GM18868 (cell line): Measurements from ENCODE around the gene ATP6V1B1.
"Not testable (repeated sequence)": the region's sequence is repeated elsewhere in the genome, so short reads cannot be mapped to it uniquely, and the experiment has no call there.

ENCODE experiments used
- ATAC-seq: cut with Tn5 transposase; IDR thresholded peaks from one replicate; pipeline ENCODE4 v1.9.1; 2021; ENCODE audit warnings: mild to moderate bottlenecking, moderate library complexity; ENCODE audit not compliant: unreplicated experiment

ATP6V1B1 gene

GRCh38 chr2:70987386-70987785 lies 51.7 kb downstream of the ATP6V1B1 start:
- ATAC-seq, result no peak

GRCh38 chr2:70988151-70988550 lies 52.5 kb downstream of the ATP6V1B1 start:
- no peak for ATAC-seq

- no peak for ATAC-seq
Measured at GRCh38 chr2:70988726-70989648, 53.3 kb downstream of the ATP6V1B1 start.

GRCh38 chr2:70990216-70990615 lies 54.5 kb downstream of the ATP6V1B1 start:
- ATAC-seq, result no peak

GRCh38 chr2:70991142-70991541 lies 55.4 kb downstream of the ATP6V1B1 start:
- no peak for ATAC-seq

GRCh38 chr2:70991742-70992141 lies 56.0 kb downstream of the ATP6V1B1 start:
- no peak for ATAC-seq

- no peak for ATAC-seq
Measured at GRCh38 chr2:70992945-70993853, 57.5 kb downstream of the ATP6V1B1 start.

- peak; percentile 18 for ATAC-seq
Measured at GRCh38 chr2:70994009-70994698, 58.5 kb downstream of the ATP6V1B1 start.

GRCh38 chr2:70994699-70995425 lies 59.2 kb downstream of the ATP6V1B1 start, which contains the start of gene TEX261:
Gene TEX261, minus strand, starts transcription at chr2:70994873. Its CDS starts 116 bp downstream, at chr2:70994757.
- ATAC-seq, result peak; percentile 96

- peak; percentile 46 for ATAC-seq
Measured at GRCh38 chr2:70995426-70995729, 59.7 kb downstream of the ATP6V1B1 start.

- not testable (repeated sequence) for ATAC-seq
Measured at GRCh38 chr2:70998885-70999284, 63.2 kb downstream of the ATP6V1B1 start.

GRCh38 chr2:70999362-70999761 lies 63.7 kb downstream of the ATP6V1B1 start:
- ATAC-seq, result no peak

- not testable (repeated sequence) for ATAC-seq
Measured at GRCh38 chr2:70999931-71000330, 64.2 kb downstream of the ATP6V1B1 start.

GRCh38 chr2:71000780-71001591 lies 65.3 kb downstream of the ATP6V1B1 start:
- ATAC-seq, result peak; percentile 98

GRCh38 chr2:71001592-71001927 lies 65.9 kb downstream of the ATP6V1B1 start:
- no peak for ATAC-seq

GRCh38 chr2:71001981-71002570 lies 66.4 kb downstream of the ATP6V1B1 start:
- ATAC-seq, result no peak

GRCh38 chr2:71003396-71003795 lies 67.7 kb downstream of the ATP6V1B1 start:
- no peak for ATAC-seq

GRCh38 chr2:71003966-71004755 lies 68.5 kb downstream of the ATP6V1B1 start:
- no peak for ATAC-seq
